Smooth muscle cell of the brain vasculature (primary cell): ENCODE data around the gene NELFB.

Experiments used
- DNase-seq: peaks from one replicate; pipeline ENCODE4 v3.0.0-alpha.2; 2012; ENCODE audit warnings: low read depth, low spot score

Gene NELFB

GRCh38 chr9:137254624-137255447 lies at the start of gene NELFB:
Gene NELFB, plus strand, starts transcription at chr9:137255327.
- no peak for DNase-seq

- no peak for DNase-seq
These were observed 48.5 kb upstream of the NELFB start for GRCh38 chr9:137206602-137207001.

DNA sequence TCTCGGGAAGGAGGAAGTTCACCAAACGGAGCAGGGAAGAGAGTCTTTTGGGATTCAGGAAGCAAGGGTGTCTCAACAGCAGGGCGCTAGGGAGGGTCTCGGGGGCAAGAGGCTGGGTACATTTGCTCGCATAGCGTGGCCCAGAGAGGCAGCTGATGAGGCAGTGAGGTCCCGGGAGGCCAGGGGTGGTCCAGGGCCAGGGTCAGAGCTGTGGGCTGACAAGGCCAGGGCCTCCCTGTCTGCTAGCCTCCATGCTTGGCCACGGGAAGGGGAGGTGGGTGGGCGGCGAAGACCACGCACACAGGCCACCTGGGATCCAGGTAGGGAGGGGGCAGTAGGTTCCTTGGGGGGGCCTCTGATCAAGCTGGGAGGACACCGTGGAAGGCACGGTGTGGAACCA lies 43.6 kb upstream of the NELFB start:
- no peak for DNase-seq

- no peak for DNase-seq
These were observed 42.6 kb upstream of the NELFB start for GRCh38 chr9:137212520-137212919.

DNA sequence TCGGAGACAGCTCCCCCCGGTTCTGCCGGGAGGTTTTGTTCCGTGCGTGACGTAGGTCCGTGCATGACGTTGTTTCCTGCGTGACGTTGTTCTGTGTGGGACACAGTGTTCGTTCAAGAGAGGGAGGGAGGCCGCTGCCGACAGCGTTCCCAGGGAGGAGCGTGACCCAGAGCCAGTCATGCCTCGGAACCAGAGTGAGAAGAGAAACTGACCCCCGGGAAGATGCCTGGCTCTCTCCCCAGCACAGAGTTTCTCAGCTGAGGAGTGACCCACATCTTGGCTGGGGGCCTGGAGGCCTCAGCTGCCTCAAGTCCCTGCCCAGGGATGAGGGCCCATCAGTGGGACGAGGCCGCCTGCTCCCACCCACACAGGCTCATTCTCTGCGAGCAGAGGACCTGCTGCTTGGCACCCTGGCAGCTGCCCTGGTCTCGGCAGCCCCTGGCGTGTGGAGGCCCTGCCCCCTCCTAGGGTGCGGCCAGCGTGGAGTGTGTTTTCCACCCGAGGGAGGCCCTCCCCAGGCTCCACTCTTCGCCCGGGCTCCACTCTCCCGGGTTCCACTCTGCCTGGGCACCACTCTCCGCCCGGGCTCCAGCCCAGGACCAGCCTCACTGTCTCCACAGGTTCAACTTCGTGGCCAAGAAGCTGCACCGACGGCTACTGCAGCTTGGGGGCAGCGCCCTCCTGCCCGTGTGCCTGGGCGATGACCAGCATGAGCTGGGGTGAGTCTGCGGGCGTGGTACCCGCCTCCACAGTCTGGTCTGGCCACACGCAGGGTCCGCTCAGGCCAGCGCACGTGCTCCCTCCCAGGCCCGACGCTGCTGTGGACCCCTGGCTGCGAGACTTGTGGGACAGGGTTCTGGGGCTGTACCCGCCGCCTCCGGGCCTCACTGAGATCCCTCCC lies 41.7 kb upstream of the NELFB start:
- no peak for DNase-seq

DNA sequence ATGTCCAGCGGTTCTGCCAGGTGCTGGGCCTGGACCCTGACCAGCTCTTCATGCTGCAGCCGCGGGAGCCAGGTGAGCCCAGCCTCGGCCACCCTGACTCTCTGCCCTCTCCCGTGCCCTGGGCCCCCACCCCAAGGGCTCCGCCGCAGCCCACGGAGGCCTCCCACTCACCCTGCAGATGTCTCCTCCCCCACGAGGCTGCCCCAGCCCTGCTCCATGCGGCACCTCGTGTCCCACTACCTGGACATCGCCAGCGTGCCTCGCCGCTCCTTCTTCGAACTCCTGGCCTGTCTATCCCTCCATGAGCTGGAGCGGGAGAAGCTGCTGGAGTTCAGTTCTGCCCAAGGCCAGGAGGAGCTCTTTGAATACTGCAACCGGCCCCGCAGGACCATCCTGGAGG lies 40.5 kb upstream of the NELFB start:
- no peak for DNase-seq

DNA sequence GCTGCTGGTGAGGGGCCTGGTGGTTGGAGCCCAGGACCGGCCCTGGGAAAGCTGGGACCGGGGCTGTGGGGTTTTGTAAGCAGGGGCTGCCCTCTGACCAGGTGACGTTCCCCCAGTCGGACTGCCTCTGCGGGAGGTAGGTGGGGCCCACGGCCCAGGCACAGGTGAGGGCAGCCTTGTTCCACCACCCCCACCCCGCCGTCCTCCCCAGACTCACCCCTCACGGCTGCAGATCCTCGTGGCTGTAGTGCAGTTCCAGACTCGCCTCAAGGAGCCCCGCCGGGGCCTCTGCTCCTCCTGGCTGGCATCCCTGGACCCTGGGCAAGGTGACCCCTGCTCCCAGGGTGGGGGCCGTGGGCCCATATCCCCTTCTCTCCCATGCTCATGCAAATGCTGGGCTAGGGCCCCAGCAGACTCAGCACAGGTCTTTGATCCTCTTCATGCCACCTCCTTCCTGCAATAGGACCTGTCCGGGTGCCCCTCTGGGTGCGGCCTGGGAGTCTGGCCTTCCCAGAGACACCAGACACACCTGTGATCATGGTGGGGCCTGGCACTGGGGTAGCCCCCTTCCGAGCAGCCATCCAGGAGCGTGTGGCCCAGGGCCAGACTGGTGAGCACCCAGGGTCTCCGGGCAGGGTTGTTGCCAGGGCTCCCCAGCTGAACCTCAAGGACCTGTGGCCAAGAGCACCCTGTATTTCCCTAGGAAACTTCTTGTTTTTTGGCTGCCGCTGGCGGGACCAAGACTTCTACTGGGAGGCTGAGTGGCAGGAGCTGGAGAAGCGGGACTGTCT lies 39.7 kb upstream of the NELFB start:
- no peak for DNase-seq

GRCh38 chr9:137216188-137216965 lies 38.8 kb upstream of the NELFB start:
- DNase-seq: no peak

- no peak for DNase-seq
These were observed 37.6 kb upstream of the NELFB start for GRCh38 chr9:137217276-137218211.

DNA sequence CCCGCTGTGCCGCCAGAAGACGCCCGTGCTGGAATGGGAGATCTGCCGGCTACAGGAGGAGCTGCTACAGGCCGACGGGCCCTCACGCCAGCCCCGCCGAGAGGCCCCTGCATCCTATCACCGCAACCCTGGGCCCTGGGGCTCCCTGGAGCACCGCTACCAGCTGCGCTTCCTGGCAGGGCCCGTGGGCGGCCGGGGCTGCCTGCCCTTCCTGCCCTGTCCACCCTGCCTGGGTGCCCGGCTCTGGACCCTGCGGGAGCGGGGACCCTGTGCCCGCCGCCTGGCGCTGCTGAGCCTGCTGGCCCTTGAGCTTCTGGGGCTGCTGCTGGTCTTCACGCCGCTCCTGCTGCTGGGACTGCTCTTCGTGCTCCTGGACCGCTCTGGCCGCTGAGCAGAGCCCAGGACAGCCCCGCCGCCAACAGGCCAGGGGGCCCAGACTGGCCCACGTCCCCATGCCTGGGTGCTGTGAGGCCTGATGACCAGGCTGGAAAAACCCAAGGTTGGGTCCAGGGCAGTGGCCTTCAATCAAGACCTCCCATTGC lies 36.8 kb upstream of the NELFB start:
- DNase-seq: no peak

DNA sequence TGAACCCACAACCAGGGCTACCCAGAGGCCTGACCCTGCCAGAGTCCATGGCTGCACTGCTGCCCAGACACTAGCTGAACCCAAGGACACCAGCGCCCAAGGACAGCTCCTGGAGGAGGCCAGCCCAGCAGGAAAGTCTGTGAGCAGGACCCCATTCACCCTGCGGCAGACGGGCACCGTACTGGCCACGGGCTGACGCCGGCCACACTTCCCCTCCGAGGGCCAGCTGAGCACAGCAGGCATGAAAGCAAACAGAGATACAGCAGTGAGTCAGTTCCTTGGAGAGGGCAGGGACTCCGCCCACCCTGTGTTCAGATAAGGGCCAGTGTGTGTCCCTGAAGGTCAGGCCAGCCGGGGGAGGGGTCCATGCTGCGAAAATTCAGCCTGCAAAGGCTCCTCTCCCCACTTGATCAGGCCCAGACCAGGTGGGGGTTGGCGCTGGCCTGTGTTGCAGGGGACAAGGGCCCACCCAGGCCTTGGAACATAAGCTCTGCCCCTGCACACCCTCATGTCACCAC lies 36.3 kb upstream of the NELFB start:
- DNase-seq: no peak

GRCh38 chr9:137219757-137220316 lies 35.3 kb upstream of the NELFB start:
- no peak for DNase-seq

DNA sequence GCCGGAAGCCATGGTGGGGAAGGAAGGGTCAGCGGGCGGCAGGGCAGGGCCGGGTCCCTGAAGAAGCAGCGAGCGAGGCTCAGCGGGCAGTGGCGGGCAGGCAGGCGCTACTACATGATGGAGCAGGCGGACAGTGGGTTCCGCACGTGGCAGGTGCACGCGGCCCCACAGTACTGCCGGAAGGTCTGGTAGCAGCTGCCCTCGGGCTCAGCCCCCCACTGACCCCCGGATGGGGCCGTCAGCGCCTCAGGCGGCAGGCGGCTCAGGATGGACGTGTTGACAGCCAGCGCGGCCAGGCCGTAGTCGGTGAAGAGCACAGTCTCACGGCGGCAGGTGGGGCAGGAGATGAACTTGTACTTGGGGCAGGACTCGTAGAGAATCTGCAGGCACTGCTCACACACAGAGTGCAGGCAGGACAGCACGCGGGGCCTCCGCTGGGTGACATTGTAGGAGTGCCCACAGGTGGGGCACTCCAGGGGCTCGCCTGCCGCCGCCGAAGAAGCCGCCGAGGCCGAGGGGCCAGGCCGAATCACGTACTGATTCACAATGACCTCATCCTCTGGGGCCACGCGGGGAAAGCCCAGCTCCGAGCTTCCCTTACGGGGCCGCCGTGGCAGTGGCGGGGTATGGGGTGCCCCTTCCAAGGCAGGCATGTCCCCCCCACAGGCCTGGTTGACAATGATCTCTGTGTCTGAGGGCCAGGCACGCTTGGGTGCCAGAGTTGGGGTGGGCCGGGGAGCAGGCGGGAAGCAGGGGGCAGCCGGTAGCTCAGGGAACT lies 34.6 kb upstream of the NELFB start:
- no peak for DNase-seq

- DNase-seq: no peak
These were observed 34.0 kb upstream of the NELFB start for GRCh38 chr9:137221095-137221505.

- no peak for DNase-seq
These were observed 33.5 kb upstream of the NELFB start for GRCh38 chr9:137221506-137222111.

GRCh38 chr9:137222190-137223077 lies 32.7 kb upstream of the NELFB start, which contains the start of gene RNF208:
Gene RNF208, minus strand, starts transcription at chr9:137222240. Its CDS starts 1,028 bp downstream, at chr9:137221212.
- DNase-seq: no peak
